Middle frontal gyrus (tissue), 1 donor: ENCODE results near the gene IL1B.
"Not testable (repeated sequence)": the region's sequence is repeated elsewhere in the genome, so short reads cannot be mapped to it uniquely, and the experiment has no call there.

Experiments
- DNase-seq: peaks from one replicate; pipeline ENCODE4 v3.0.0-alpha.2; 2015; ENCODE audit warnings: low spot score; ENCODE audit errors: extremely low spot score

Gene IL1B

DNA sequence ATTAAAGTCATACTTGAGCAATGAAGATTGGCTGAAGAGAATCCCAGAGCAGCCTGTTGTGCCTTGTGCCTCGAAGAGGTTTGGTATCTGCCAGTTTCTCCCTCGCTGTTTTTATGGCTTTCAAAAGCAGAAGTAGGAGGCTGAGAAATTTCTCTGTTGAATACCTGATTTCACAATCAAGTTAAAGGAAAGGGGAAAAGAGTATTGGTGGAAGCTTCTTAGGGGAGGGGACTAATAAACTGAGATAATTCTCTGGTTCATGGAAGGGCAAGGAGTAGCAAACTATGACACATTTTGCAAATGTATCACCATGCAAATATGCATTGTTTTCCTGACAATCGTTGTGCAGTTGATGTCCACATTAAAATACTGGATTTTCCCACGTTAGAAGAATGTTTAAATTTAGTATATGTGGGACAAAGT lies at the start of gene IL1B:
IL1B (minus strand) TSS at position 85 of the 423 bp plus-strand sequence. CDS start 550 bp downstream, outside the sequence.
- no peak for DNase-seq

GRCh38 chr2:112886291-112886690 lies 49.7 kb upstream of the IL1B start:
- DNase-seq, result no peak

- no peak for DNase-seq
Observed at GRCh38 chr2:112885506-112885902, 48.9 kb upstream of the IL1B start.

GRCh38 chr2:112884869-112885505 lies 48.4 kb upstream of the IL1B start:
- DNase-seq, result no peak

DNA sequence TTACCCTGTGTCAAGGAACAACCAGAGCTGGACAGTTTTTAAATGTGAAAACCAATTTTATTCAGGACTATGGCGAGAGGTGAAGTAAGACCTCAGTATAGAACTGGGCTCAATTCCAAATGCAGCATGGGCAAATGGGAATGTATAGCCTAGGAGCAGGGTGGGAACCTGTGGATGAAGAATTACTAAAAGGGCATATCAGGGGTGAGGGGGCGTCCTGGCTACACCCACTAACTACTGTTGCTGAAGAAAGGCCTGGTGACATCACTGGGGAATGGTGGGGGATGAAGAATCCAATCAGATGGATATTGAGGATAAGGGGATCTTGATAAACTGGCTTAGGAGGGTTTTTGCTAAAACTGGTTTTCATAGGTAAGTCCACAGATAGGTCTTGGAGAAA lies 47.1 kb upstream of the IL1B start:
- DNase-seq, result no peak

DNA sequence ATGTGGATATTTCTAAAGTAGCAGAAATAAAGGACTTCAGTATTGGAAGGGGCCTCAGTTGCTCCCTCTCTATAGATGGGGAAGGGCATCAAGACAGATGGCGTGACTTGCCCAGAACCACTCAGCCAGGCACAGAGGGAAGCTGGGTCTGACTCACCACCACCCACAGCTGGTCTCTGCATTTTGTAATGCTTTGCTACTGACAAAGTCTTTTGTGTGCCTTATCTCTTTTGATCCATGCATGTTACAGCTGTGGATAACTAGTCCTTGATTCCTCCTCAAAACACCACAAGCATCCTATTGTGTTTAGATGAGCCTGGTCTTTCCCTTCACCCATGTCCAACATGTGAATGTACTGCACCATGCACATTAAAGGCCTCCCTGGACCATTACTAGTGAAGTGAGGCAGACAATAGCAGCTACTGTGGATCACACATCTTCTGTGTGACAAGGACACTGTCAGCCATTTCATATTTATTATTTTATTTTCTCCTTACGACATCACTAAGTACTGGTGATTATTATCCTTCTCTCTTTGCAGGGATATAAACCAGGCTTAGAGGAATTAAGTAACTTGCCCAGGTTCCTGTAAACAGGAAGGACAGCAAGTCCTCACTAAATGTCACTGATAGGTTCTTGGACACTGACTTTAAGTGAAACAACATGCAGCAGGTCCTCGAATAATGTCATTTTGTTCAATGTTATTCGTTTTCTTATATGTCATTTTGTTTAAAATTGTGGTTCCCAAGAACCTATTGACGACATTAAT lies 44.8 kb upstream of the IL1B start:
- peak; percentile 61 for DNase-seq

DNA sequence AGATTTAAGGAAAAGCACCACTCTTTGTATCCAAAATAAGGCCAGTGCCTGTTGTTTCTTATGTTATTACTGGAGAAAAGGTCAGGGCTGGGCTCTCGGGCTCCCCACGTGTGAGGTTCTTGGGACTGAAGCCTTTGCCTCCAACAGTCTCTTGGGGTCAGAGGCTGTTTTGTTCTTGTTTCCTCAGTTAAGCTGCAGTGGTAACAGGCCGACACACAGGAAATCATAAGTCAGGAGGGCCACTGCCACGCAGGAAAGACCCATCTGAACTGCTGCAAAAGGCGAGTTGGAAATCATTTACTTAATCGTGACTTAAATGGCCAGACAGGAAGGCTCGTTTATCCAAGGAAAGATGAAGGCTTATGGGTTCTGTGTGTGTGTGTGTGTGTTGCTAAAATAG lies 44.1 kb upstream of the IL1B start:
- DNase-seq, result no peak

DNA sequence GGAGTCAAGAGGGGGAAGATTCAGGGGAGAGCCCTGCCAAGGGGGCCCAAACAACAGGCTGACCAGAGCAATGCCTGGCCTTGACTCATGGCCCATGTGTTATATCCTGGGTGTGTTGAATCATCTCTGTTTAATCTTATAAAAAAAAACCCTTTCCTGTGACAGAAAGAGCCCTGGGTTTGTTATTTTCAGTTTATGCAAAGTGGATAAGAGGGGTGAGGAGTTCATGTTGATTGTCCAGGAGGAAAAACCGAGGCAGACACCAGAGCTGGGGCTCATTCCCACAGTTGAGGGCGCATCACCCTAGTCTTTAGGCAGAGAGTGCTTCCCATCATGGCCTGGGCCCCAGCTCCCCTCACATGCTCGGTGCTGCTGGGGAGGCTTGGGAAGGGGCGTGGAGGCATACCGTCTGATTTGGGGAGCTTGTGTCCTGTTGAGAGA lies 43.5 kb upstream of the IL1B start:
- no peak for DNase-seq

DNA sequence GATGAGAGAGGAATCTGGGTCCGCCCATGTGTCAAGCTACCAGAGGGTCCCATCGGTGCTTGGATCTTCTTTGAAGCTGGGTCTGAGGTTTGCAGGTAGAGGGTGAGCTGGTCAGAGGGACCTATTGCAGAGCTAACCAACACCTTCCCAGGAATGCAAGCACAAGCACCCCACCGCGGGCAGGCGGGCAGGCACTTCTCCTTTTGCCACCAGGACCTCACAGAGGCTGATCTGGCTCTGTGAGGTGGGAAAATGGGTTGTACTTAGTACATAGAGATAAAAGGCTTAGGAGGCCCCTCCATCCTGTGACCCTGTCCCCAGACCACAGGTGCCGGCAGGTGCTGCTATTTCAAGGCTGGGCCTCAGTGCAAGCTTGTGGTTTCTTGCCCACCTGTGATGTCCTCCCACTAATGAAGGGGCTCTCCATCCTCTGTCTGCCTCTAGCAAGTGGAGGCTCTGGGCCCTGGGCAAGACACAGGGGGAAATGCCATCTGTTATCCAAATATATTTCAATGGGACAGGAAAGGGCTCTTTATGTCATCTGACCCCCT lies 43.0 kb upstream of the IL1B start:
- DNase-seq, result no peak

GRCh38 chr2:112877423-112877822 lies 40.8 kb upstream of the IL1B start:
- no peak for DNase-seq

- no peak for DNase-seq
Observed at GRCh38 chr2:112876971-112877361, 40.4 kb upstream of the IL1B start.

GRCh38 chr2:112876257-112876970 lies 39.8 kb upstream of the IL1B start:
- DNase-seq, result no peak

GRCh38 chr2:112870841-112871835 lies 34.6 kb upstream of the IL1B start:
- no peak for DNase-seq

GRCh38 chr2:112869258-112869842 lies 32.8 kb upstream of the IL1B start:
- no peak for DNase-seq

GRCh38 chr2:112867701-112868631 lies 31.4 kb upstream of the IL1B start:
- DNase-seq, result no peak

- no peak for DNase-seq
Observed at GRCh38 chr2:112866128-112866835, 29.7 kb upstream of the IL1B start.

DNA sequence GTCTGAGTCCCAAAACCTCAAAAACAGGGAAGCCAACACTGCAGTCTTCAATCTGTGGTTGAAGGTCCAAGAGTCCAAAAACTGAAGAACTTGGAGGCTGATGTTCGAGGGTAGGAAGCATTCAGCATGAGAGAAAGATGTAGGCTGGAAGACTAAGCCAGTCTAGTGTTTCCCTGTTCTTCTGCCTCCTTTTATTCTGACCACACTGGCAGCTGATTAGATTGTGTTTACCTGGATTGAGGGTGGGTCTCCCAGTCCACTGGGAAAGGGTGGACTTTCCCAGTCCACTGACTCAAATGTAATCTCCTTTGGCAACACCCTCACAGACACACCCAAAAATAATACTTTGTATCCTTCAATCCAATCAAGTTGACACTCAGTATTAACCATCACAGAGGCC lies 27.5 kb upstream of the IL1B start:
- DNase-seq, result no peak

- DNase-seq, result not testable (repeated sequence)
Observed at GRCh38 chr2:112859406-112860183, 23.0 kb upstream of the IL1B start.
